Left forelimb (tissue), 1 donor: Measurements from ENCODE around the gene TAS2R42.

Experiments
- DNase-seq: peaks from one replicate; pipeline ENCODE4 v3.0.0-alpha.2; 2018; ENCODE audit warnings: low spot score

The TAS2R42 gene

GRCh38 chr12:11186837-11187236 lies at the start of gene TAS2R42:
TAS2R42 (minus strand) TSS chr12:11186937; CDS start chr12:11186937, 0 bp downstream.
- DNase-seq: no peak

GRCh38 chr12:11233532-11233931 lies 46.8 kb upstream of the TAS2R42 start:
- no peak for DNase-seq

GRCh38 chr12:11228296-11228879 lies 41.7 kb upstream of the TAS2R42 start:
- DNase-seq: no peak

GRCh38 chr12:11227373-11227772 lies 40.6 kb upstream of the TAS2R42 start:
- no peak for DNase-seq

- no peak for DNase-seq
Measured at GRCh38 chr12:11209113-11209512, 22.4 kb upstream of the TAS2R42 start.

- no peak for DNase-seq
Measured at GRCh38 chr12:11204173-11204572, 17.4 kb upstream of the TAS2R42 start.

GRCh38 chr12:11202811-11203210 lies 16.1 kb upstream of the TAS2R42 start:
- no peak for DNase-seq

GRCh38 chr12:11183011-11183410 lies 3.7 kb downstream of the TAS2R42 start:
- DNase-seq: no peak

- DNase-seq: no peak
Measured at GRCh38 chr12:11182529-11182928, 4.2 kb downstream of the TAS2R42 start.

- DNase-seq: no peak
Measured at GRCh38 chr12:11178250-11178649, 8.5 kb downstream of the TAS2R42 start.

GRCh38 chr12:11174022-11174421 lies 12.7 kb downstream of the TAS2R42 start:
- no peak for DNase-seq

GRCh38 chr12:11171969-11172675 lies 14.6 kb downstream of the TAS2R42 start:
- DNase-seq: no peak

GRCh38 chr12:11171145-11171968 lies 15.4 kb downstream of the TAS2R42 start, which contains the start of gene SMIM10L1:
SMIM10L1 (plus strand) TSS chr12:11171194; CDS start chr12:11171357, 163 bp downstream.
- DNase-seq: peak; percentile 94

- no peak for DNase-seq
Measured at GRCh38 chr12:11170810-11171144, 16.0 kb downstream of the TAS2R42 start.

GRCh38 chr12:11166300-11166699 lies 20.4 kb downstream of the TAS2R42 start:
- DNase-seq: no peak

GRCh38 chr12:11164384-11164783 lies 22.4 kb downstream of the TAS2R42 start:
- no peak for DNase-seq

GRCh38 chr12:11162502-11162901 lies 24.2 kb downstream of the TAS2R42 start:
- no peak for DNase-seq

GRCh38 chr12:11158885-11159444 lies 27.8 kb downstream of the TAS2R42 start:
- DNase-seq: no peak

- DNase-seq: no peak
Measured at GRCh38 chr12:11154400-11154925, 32.3 kb downstream of the TAS2R42 start.

GRCh38 chr12:11152725-11153124 lies 34.0 kb downstream of the TAS2R42 start:
- no peak for DNase-seq

- no peak for DNase-seq
Measured at GRCh38 chr12:11150832-11151231, 35.9 kb downstream of the TAS2R42 start.

- no peak for DNase-seq
Measured at GRCh38 chr12:11147420-11147819, 39.3 kb downstream of the TAS2R42 start.
